ENCODE data around the gene RET. TPM values are rescaled to one million over a fixed set of nuclear protein-coding genes. Genes with fewer than 3 reads are reported as not detected.

Gene RET
- total RNA-seq, 2 donors from 2014 or later, result 0.14 TPM; not detected in 1

GRCh38 chr10:43042503-43043341 is 34.1 kb upstream of the RET start:
- Histone ChIP-seq H3K27ac (no peak overlapping the region), H3K4me1 (ENCODE audit: control insufficient read depth in 1 of 2, low read depth in 2 of 2) (no peaks in the 10 kb centered on the region), H3K27me3 (replicated peaks; ENCODE audit: insufficient read depth) (no peaks in the 10 kb centered on the region), H3K9me3 (no peaks in the 10 kb centered on the region), H3K36me3 (no peaks in the 10 kb centered on the region), H3K4me3 (no peak overlapping the region)
- no peak for DNase-seq (ENCODE audit: low spot score)
- ATAC-seq (ENCODE audit: insufficient number of reproducible peaks, low FRiP score, low read depth), result no peak
- no peak for TF ChIP-seq CTCF (IDR thresholded peaks at IDR 0.05)

GRCh38 chr10:43043342-43043772 is 33.5 kb upstream of the RET start:
- Histone ChIP-seq H3K4me3 (no peak overlapping the region), H3K27me3 (replicated peaks; ENCODE audit: insufficient read depth) (no peaks in the 10 kb centered on the region), H3K4me1 (ENCODE audit: control insufficient read depth in 1 of 2, low read depth in 2 of 2) (no peaks in the 10 kb centered on the region), H3K27ac (no peak overlapping the region), H3K36me3 (no peaks in the 10 kb centered on the region), H3K9me3 (no peaks in the 10 kb centered on the region)
- DNase-seq (ENCODE audit: low spot score) (no peak), ATAC-seq (ENCODE audit: insufficient number of reproducible peaks, low FRiP score, low read depth) (no peak)
- no peak for TF ChIP-seq CTCF (IDR thresholded peaks at IDR 0.05)

- Histone ChIP-seq H3K9me3 (no peaks in the 10 kb centered on the region), H3K27ac (no peak overlapping the region), H3K27me3 (replicated peaks; ENCODE audit: insufficient read depth) (no peaks in the 10 kb centered on the region), H3K36me3 (no peaks in the 10 kb centered on the region), H3K4me3 (no peak overlapping the region), H3K4me1 (ENCODE audit: control insufficient read depth in 1 of 2, low read depth in 2 of 2) (no peaks in the 10 kb centered on the region)
- TF ChIP-seq CTCF (IDR thresholded peaks at IDR 0.05), result no peak
- DNase-seq (ENCODE audit: low spot score) (no peak), ATAC-seq (ENCODE audit: insufficient number of reproducible peaks, low FRiP score, low read depth) (no peak)
Measured at GRCh38 chr10:43043773-43044447, 33.0 kb upstream of the RET start.

GRCh38 chr10:43044448-43044921 is 32.4 kb upstream of the RET start:
- no peak for ATAC-seq (ENCODE audit: insufficient number of reproducible peaks, low FRiP score, low read depth)
- no peaks in the 10 kb centered on the region for H3K27me3 ChIP-seq (replicated peaks; ENCODE audit: insufficient read depth)
- H3K9me3 ChIP-seq, result no peaks in the 10 kb centered on the region
- DNase-seq (ENCODE audit: low spot score), result no peak
- no peak overlapping the region for H3K27ac ChIP-seq
- no peaks in the 10 kb centered on the region for H3K36me3 ChIP-seq
- H3K4me1 ChIP-seq (ENCODE audit: control insufficient read depth in 1 of 2, low read depth in 2 of 2), result no peaks in the 10 kb centered on the region
- H3K4me3 ChIP-seq, result no peak overlapping the region
- TF ChIP-seq CTCF (IDR thresholded peaks at IDR 0.05), result no peak

- H3K4me3 ChIP-seq, result no peak overlapping the region
- no peaks in the 10 kb centered on the region for H3K4me1 ChIP-seq (ENCODE audit: control insufficient read depth in 1 of 2, low read depth in 2 of 2)
- no peak for TF ChIP-seq CTCF (IDR thresholded peaks at IDR 0.05)
- H3K36me3 ChIP-seq, result no peaks in the 10 kb centered on the region
- DNase-seq (ENCODE audit: low spot score) (no peak), ATAC-seq (ENCODE audit: insufficient number of reproducible peaks, low FRiP score, low read depth) (no peak)
- H3K9me3 ChIP-seq, result no peaks in the 10 kb centered on the region
- no peaks in the 10 kb centered on the region for H3K27me3 ChIP-seq (replicated peaks; ENCODE audit: insufficient read depth)
- H3K27ac ChIP-seq, result no peak overlapping the region
Measured at GRCh38 chr10:43044961-43045621, 31.8 kb upstream of the RET start.

Data from thoracic aorta (tissue), 2 donors.